GM12878 (cell line): ENCODE data around the gene CREB5. TPM values are rescaled to one million over a fixed set of nuclear protein-coding genes. Genes with fewer than 3 reads are reported as not detected.

Experiments used
- ATAC-seq: fragments of 200-7000 bp; cut with Tn5 transposase; 3 replicates; pipeline ENCODE4 v1.9.1; 2020; ENCODE audit warnings: mild to moderate bottlenecking, moderate library complexity
- BruUV-seq: library from RNA; stranded (reverse); fragments of 400-500 nt; replicated peaks from 2 replicates; lab custom pipeline; 2021; lab: Mats Ljungman, UMichigan
- CTCF ChIA-PET: fragments of 300-600 bp; sonication (Branson Sonifier 250); formaldehyde crosslinking; extraction: SDS; loops from one replicate; lab custom pipeline; 2021; ENCODE audit warnings: inconsistent platforms; lab: Yijun Ruan, JAX
- POLR2A ChIA-PET: fragments of 350-600 bp; formaldehyde crosslinking; extraction: SDS; loops from one replicate; lab custom pipeline; 2021; ENCODE audit warnings: inconsistent platforms; lab: Charles Lee
- RAD21 ChIA-PET: fragments of 300-600 bp; sonication (Branson Sonifier 250); formaldehyde crosslinking; loops from one replicate; lab custom pipeline; 2023; ENCODE audit warnings: antibody characterized with exemption; ENCODE audit not compliant: unreplicated experiment; lab: Charles Lee
- SMC1A ChIA-PET: fragments of 300-600 bp; sonication (Branson Sonifier 250); formaldehyde crosslinking; loops from one replicate; lab custom pipeline; 2023; ENCODE audit not compliant: unreplicated experiment, uncharacterized antibody; lab: Charles Lee
- DNase-seq: peaks from one replicate; pipeline ENCODE4 v3.0.0-alpha.2; 2011; ENCODE audit warnings: low read depth, low spot score
- FAIRE-seq: peaks from 3 replicates; lab custom pipeline; 2011; peaks lifted over from hg19 to GRCh38; lab: Jason Lieb, UNC
- H2AFZ ChIP-seq: 2 replicates; pipeline ENCODE4 v1.6.0; 2011; ENCODE audit warnings: low read depth, low read length, control low read depth; ENCODE audit not compliant: control insufficient read depth
- H3K27ac ChIP-seq: 2 replicates; pipeline ENCODE4 v1.5.1; 2011; ENCODE audit warnings: control low read depth; ENCODE audit not compliant: control insufficient read depth, insufficient read depth
- H3K27me3 ChIP-seq, 2 experiments: replicated peaks in 1 of 2; 2 replicates each; pipeline versions ENCODE4 v1.6.0 to v1.6.1; 2011; ENCODE audit warnings: low read length in 1 of 2; ENCODE audit not compliant: control insufficient read depth in 2 of 2, insufficient read depth in 2 of 2
- H3K36me3 ChIP-seq, 2 experiments: 2 replicates each; pipeline ENCODE4 v1.5.1; 2011; ENCODE audit warnings: low read length in 1 of 2; ENCODE audit not compliant: control insufficient read depth in 2 of 2, insufficient read depth in 2 of 2
- H3K4me1 ChIP-seq: 2 replicates; pipeline ENCODE4 v1.6.1; 2011; ENCODE audit warnings: mild to moderate bottlenecking, low read length, moderate library complexity, mixed read lengths; ENCODE audit not compliant: control insufficient read depth, insufficient read depth
- H3K4me2 ChIP-seq: 2 replicates; pipeline ENCODE4 v1.6.0; 2011; ENCODE audit warnings: control low read depth; ENCODE audit not compliant: control insufficient read depth, insufficient read depth
- H3K4me3 ChIP-seq: fragments of 200-600 bp; sonication (generic); 2 replicates; pipeline ENCODE4 v1.5.1; 2016
- H3K79me2 ChIP-seq: 2 replicates; pipeline ENCODE4 v1.6.0; 2011; ENCODE audit warnings: low read length; ENCODE audit not compliant: control insufficient read depth, insufficient read depth
- H3K9ac ChIP-seq: 2 replicates; pipeline ENCODE4 v1.8.0; 2011; ENCODE audit warnings: low read length, control low read depth, mixed read lengths; ENCODE audit not compliant: control insufficient read depth, insufficient read depth
- H3K9me3 ChIP-seq: replicated peaks from 3 replicates; pipeline ENCODE4 v1.5.1; 2011; ENCODE audit warnings: mild to moderate bottlenecking, low read length; ENCODE audit not compliant: control insufficient read depth, insufficient read depth
- H4K20me1 ChIP-seq: 2 replicates; pipeline ENCODE4 v1.6.0; 2011; ENCODE audit not compliant: control insufficient read depth, insufficient read depth
- EGR1 ChIP-seq, 2 experiments: IDR thresholded peaks; 1 replicate in 1 of 2; 2 replicates in 1 of 2; pipeline ENCODE4 v1.6.1; 2011 to 2012; ENCODE audit warnings: low read depth in 2 of 2, low read length in 2 of 2, borderline replicate concordance in 1 of 2, mild to moderate bottlenecking in 1 of 2, moderate library complexity in 1 of 2
- EP300 ChIP-seq, 2 experiments: fragments of 150-350 bp in 1 of 2; IDR thresholded peaks; 2 replicates each; pipeline ENCODE4 v1.6.1; 2011 to 2012; ENCODE audit warnings: low read depth in 2 of 2, low read length in 2 of 2, borderline replicate concordance in 1 of 2, improper control_type of control experiment in 1 of 2, inconsistent platforms in 1 of 2; ENCODE audit not compliant: control insufficient read depth in 1 of 2
- ETV6 ChIP-seq, 2 experiments: fragments of 450-650 bp in 1 of 2; IDR thresholded peaks in 1 of 2; conservative IDR thresholded peaks in 1 of 2; 2 replicates each; pipeline ENCODE4 v1.6.1; 2014; ENCODE audit warnings: antibody characterized with exemption in 1 of 2, borderline replicate concordance in 1 of 2, low read depth in 1 of 2, mild to moderate bottlenecking in 1 of 2, moderate library complexity in 1 of 2
- FOXM1 ChIP-seq: IDR thresholded peaks from 2 replicates; pipeline ENCODE4 v1.6.1; 2012; ENCODE audit warnings: low read depth, mild to moderate bottlenecking, inconsistent platforms, low read length, moderate library complexity
- KAT2A ChIP-seq: conservative IDR thresholded peaks from 2 replicates; pipeline ENCODE4 v1.6.1; 2011; ENCODE audit warnings: low read depth, low read length; ENCODE audit not compliant: control insufficient read depth
- NFIC ChIP-seq: IDR thresholded peaks from 2 replicates; pipeline ENCODE4 v1.6.1; 2012; ENCODE audit warnings: low read depth, mild to moderate bottlenecking, inconsistent platforms, low read length, moderate library complexity
- PAX5 ChIP-seq: IDR thresholded peaks from 2 replicates; pipeline ENCODE4 v1.6.1; 2011; ENCODE audit warnings: low read depth, low read length, borderline replicate concordance
- RAD21 ChIP-seq: IDR thresholded peaks from 2 replicates; pipeline ENCODE4 v1.6.1; 2011; ENCODE audit warnings: mild to moderate bottlenecking, low read depth, low read length, moderate library complexity; ENCODE audit not compliant: insufficient read depth
- SP1 ChIP-seq: IDR thresholded peaks from one replicate; pipeline ENCODE4 v1.6.1; 2011; ENCODE audit warnings: low read depth, low read length
- SREBF2 ChIP-seq: IDR thresholded peaks from 2 replicates; pipeline ENCODE4 v1.6.1; 2012; ENCODE audit warnings: mild to moderate bottlenecking, low read length
- SRF ChIP-seq, 2 experiments: IDR thresholded peaks; 2 replicates each; pipeline ENCODE4 v1.6.1; 2011; ENCODE audit warnings: low read depth in 2 of 2, low read length in 2 of 2, mild to moderate bottlenecking in 1 of 2, moderate library complexity in 1 of 2
- STAT3 ChIP-seq: IDR thresholded peaks from 2 replicates; pipeline ENCODE4 v1.6.1; 2011; ENCODE audit warnings: low read depth, low read length, improper control_type of control experiment
- SUZ12 ChIP-seq: fragments of 200-600 bp; sonication (generic); IDR thresholded peaks from one replicate; pipeline ENCODE4 v1.6.1; 2018; ENCODE audit warnings: antibody characterized with exemption, mild to moderate bottlenecking; ENCODE audit not compliant: unreplicated experiment
- ZNF207 ChIP-seq: fragments of 450-650 bp; IDR thresholded peaks from 2 replicates; pipeline ENCODE4 v1.6.1; 2014; ENCODE audit warnings: antibody characterized with exemption, mild to moderate bottlenecking, borderline replicate concordance
- WGBS: methylation state at CpG from one replicate; pipeline ENCODE4 v1.1.6; 2016; ENCODE audit warnings: low lambda C conversion rate; ENCODE audit not compliant: insufficient replicate concordance, insufficient coverage; ENCODE audit errors: missing lambda C conversion rate; 5-methylcytosine and 5-hydroxymethylcytosine counted together
- in situ Hi-C: fragments of 300-500 bp; cut with MboI; formaldehyde crosslinking; loops from 9 replicates; pipeline ENCODE4 v1.14.3; 2018; ENCODE audit warnings: mixed read lengths
- intact Hi-C: fragments of 100-400 bp; cut with micrococcal nuclease; formaldehyde crosslinking; loops from one replicate; pipeline ENCODE4 v1.14.2; 2022; ENCODE audit not compliant: unreplicated experiment
- polyA plus RNA-seq, 11 experiments: library from polyadenylated mRNA; depleted of rRNA in 4 of 11; unstranded in 6 of 11; stranded (reverse) in 5 of 11; fragments of >200 nt; fragmentation: Nextera tagmentation in 4 of 11; fragmentation: Illumina TruSeq in 1 of 11; extraction: Ambion mirVana in 4 of 11; extraction: Trizol in 1 of 11; gene quantifications; 1 replicate in 1 of 11; 2 replicates in 10 of 11; pipeline versions ENCODE4 v1.2.1 to v1.2.3, GENCODE V29; 2011 to 2016; ENCODE audit warnings: inconsistent platforms in 2 of 11, missing spikeins in 2 of 11, low read depth in 1 of 11
- total RNA-seq, 4 experiments: library from RNA; depleted of rRNA in 3 of 4; stranded (reverse); fragments of >200 nt in 3 of 4; fragmentation: Illumina TruSeq in 1 of 4; extraction: Trizol in 1 of 4; gene quantifications; 2 replicates each; pipeline versions ENCODE4 v1.2.1 to v1.2.3, GENCODE V29; 2013 to 2021
- TF ChIP-seq, protein P1 (sequence below): fragments of 450-650 bp; IDR thresholded peaks from 2 replicates; pipeline ENCODE4 v1.6.1; 2014; ENCODE audit warnings: mild to moderate bottlenecking
- TF ChIP-seq, protein P2 (sequence below): IDR thresholded peaks from 2 replicates; pipeline ENCODE4 v1.6.1; 2012; ENCODE audit warnings: low read depth, low read length, improper control_type of control experiment
- TF ChIP-seq, protein P3 (sequence below): fragments of 450-650 bp; formaldehyde crosslinking; IDR thresholded peaks from 2 replicates; pipeline ENCODE4 v1.4.0; 2020; ENCODE audit warnings: mild to moderate bottlenecking, moderate library complexity

CREB5 gene
- total and polyA plus RNA-seq, 10 of the 15 experiments (the other 5 are each of a cell fraction or from before 2014, with no cell fraction given), result 12.9 to 74.1 (median 53.0) TPM

DNA sequence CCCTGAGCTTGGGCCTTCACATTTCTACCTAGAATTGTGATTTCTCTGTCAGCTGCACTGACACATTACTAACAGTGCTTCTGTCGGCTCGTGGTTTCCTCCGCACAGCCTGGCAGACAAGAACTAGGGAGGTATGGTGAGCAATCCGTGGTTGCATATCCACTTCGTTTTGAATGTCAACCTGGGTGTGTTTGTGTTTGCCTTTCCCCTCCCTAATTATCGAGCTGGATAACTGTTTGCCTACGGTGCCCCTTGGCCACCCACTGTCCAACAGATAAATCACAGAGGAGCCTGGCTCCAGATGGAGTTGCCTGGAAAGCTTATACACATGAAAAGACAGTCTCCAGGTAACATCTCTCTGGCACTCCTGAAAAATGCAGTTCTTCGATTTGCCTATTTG is 317.0 kb downstream of the CREB5 start:
- no peak overlapping the region for H3K27ac ChIP-seq
- peaks cover 0 to 4% of the 10 kb centered on the region in 2 experiments; a peak in 2 of 4 replicates for H3K36me3 ChIP-seq
- intact Hi-C loops, result no loop called here
- H3K4me3 ChIP-seq, result no peak overlapping the region
- DNase-seq (no peak), FAIRE-seq (no peak), ATAC-seq (no peak)
- no peaks in the 10 kb centered on the region for H3K4me1 ChIP-seq
- no peaks in the 10 kb centered on the region for H3K9me3 ChIP-seq
- BruUV-seq, result no TSS peak
- 37% methylated on average over 8 of the region's 8 CpGs for WGBS
- POLR2A ChIA-PET, result no interaction called here
- H4K20me1 ChIP-seq, result no peaks in the 10 kb centered on the region
- no peak overlapping the region for H3K9ac ChIP-seq
- RAD21 ChIA-PET, result interaction anchor here (0.6 kb wide), 2 partner anchors 95 to 438 kb away, joined by 3 read pairs; no protein-coding TSS in a partner anchor
- CTCF ChIA-PET, result interaction anchor here (0.6 to 1.0 kb wide), 2 partner anchors 8 to 25 kb away, joined by 3 read pairs; no protein-coding TSS in a partner anchor
- H3K27me3 ChIP-seq, result no peaks in the 10 kb centered on the region
- SMC1A ChIA-PET, result interaction anchor here (0.7 to 3.1 kb wide), 10 partner anchors 8 to 115 kb away, joined by 3 to 15 read pairs (median 3); no protein-coding TSS in a partner anchor
- H3K79me2 ChIP-seq, result no peaks in the 10 kb centered on the region
- H2AFZ ChIP-seq, result no peak overlapping the region; the same call in 1 of the 2 replicates
- in situ Hi-C loops, result no loop called here
- no peak overlapping the region for H3K4me2 ChIP-seq
- no peak for TF ChIP-seq EP300 (IDR thresholded peaks at IDR 0.05; ENCODE audit: borderline replicate concordance in 1 of 2, control insufficient read depth in 1 of 2, low read depth in 2 of 2, low read length in 2 of 2)
- TF ChIP-seq PAX5, result no peak
- TF ChIP-seq SRF (IDR thresholded peaks at IDR 0.05; ENCODE audit: low read depth in 2 of 2, low read length in 2 of 2), result no peak
- no peak for TF ChIP-seq EGR1 (IDR thresholded peaks at IDR 0.05; ENCODE audit: borderline replicate concordance in 1 of 2, low read depth in 2 of 2, low read length in 2 of 2)
- TF ChIP-seq, protein P1, sequence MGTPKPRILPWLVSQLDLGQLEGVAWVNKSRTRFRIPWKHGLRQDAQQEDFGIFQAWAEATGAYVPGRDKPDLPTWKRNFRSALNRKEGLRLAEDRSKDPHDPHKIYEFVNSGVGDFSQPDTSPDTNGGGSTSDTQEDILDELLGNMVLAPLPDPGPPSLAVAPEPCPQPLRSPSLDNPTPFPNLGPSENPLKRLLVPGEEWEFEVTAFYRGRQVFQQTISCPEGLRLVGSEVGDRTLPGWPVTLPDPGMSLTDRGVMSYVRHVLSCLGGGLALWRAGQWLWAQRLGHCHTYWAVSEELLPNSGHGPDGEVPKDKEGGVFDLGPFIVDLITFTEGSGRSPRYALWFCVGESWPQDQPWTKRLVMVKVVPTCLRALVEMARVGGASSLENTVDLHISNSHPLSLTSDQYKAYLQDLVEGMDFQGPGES, result no peak
- TF ChIP-seq, protein P2, sequence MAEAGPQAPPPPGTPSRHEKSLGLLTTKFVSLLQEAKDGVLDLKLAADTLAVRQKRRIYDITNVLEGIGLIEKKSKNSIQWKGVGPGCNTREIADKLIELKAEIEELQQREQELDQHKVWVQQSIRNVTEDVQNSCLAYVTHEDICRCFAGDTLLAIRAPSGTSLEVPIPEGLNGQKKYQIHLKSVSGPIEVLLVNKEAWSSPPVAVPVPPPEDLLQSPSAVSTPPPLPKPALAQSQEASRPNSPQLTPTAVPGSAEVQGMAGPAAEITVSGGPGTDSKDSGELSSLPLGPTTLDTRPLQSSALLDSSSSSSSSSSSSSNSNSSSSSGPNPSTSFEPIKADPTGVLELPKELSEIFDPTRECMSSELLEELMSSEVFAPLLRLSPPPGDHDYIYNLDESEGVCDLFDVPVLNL, result no peak
- TF ChIP-seq SREBF2, result no peak
- TF ChIP-seq FOXM1, result no peak
- no peak for TF ChIP-seq STAT3
- TF ChIP-seq NFIC, result no peak
- TF ChIP-seq SP1, result no peak
- no peak for TF ChIP-seq KAT2A
- TF ChIP-seq ETV6 (conservative IDR thresholded peaks at IDR 0.05 in 1 of 2, IDR thresholded peaks at IDR 0.05 in 1 of 2; ENCODE audit: borderline replicate concordance in 1 of 2, low read depth in 1 of 2), result no peak
- no peak for TF ChIP-seq ZNF207
- TF ChIP-seq SUZ12, result no peak
- TF ChIP-seq, protein P3, sequence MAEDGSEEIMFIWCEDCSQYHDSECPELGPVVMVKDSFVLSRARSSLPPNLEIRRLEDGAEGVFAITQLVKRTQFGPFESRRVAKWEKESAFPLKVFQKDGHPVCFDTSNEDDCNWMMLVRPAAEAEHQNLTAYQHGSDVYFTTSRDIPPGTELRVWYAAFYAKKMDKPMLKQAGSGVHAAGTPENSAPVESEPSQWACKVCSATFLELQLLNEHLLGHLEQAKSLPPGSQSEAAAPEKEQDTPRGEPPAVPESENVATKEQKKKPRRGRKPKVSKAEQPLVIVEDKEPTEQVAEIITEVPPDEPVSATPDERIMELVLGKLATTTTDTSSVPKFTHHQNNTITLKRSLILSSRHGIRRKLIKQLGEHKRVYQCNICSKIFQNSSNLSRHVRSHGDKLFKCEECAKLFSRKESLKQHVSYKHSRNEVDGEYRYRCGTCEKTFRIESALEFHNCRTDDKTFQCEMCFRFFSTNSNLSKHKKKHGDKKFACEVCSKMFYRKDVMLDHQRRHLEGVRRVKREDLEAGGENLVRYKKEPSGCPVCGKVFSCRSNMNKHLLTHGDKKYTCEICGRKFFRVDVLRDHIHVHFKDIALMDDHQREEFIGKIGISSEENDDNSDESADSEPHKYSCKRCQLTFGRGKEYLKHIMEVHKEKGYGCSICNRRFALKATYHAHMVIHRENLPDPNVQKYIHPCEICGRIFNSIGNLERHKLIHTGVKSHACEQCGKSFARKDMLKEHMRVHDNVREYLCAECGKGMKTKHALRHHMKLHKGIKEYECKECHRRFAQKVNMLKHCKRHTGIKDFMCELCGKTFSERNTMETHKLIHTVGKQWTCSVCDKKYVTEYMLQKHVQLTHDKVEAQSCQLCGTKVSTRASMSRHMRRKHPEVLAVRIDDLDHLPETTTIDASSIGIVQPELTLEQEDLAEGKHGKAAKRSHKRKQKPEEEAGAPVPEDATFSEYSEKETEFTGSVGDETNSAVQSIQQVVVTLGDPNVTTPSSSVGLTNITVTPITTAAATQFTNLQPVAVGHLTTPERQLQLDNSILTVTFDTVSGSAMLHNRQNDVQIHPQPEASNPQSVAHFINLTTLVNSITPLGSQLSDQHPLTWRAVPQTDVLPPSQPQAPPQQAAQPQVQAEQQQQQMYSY (CRISPR knock-in tag), result no peak
- TF ChIP-seq RAD21, result no peak
